Subcutaneous abdominal adipose tissue (tissue), 5 donors: Measurements from ENCODE around the gene SURF2.
A peak's percentile ranks its signal among the peaks of the same experiment; 100 is the strongest.
"Not testable (repeated sequence)": the region's sequence is repeated elsewhere in the genome, so short reads cannot be mapped to it uniquely, and the experiment has no call there.

Experiments
- H3K27ac ChIP-seq: one replicate; pipeline ENCODE4 v1.7.0; 2013; ENCODE audit warnings: low read depth, mild to moderate bottlenecking, inconsistent platforms, low read length, moderate library complexity
- H3K27me3 ChIP-seq, 5 donors: one replicate each; pipeline ENCODE4 v1.7.0; 2013; ENCODE audit warnings: low read length in 5 of 5, inconsistent platforms in 1 of 5; ENCODE audit not compliant: control insufficient read depth in 5 of 5, insufficient read depth in 4 of 5
- H3K36me3 ChIP-seq, 5 donors: one replicate each; pipeline ENCODE4 v1.7.0; 2013; ENCODE audit warnings: low read length in 5 of 5; ENCODE audit not compliant: control insufficient read depth in 5 of 5, insufficient read depth in 5 of 5
- H3K4me1 ChIP-seq, 5 donors: one replicate each; pipeline ENCODE4 v1.7.0; 2013; ENCODE audit warnings: low read length in 5 of 5, mild to moderate bottlenecking in 3 of 5, moderate library complexity in 1 of 5; ENCODE audit not compliant: control insufficient read depth in 5 of 5, insufficient read depth in 5 of 5
- H3K4me3 ChIP-seq, 5 donors: one replicate each; pipeline ENCODE4 v1.7.0; 2013; ENCODE audit warnings: low read length in 5 of 5, low read depth in 1 of 5
- H3K9ac ChIP-seq, 5 donors: one replicate each; pipeline ENCODE4 v1.7.0; 2013; ENCODE audit warnings: low read length in 5 of 5, mild to moderate bottlenecking in 4 of 5, moderate library complexity in 3 of 5
- H3K9me3 ChIP-seq, 5 donors: one replicate each; pipeline ENCODE4 v1.7.0; 2013; ENCODE audit warnings: low read length in 5 of 5; ENCODE audit not compliant: control insufficient read depth in 5 of 5
- donor health status: healthy.
- donor health status: healthy.
- donor health status: healthy.
- donor health status: healthy.
- donor health status: healthy.

Gene SURF2

GRCh38 chr9:133389562-133389961 lies 33.2 kb downstream of the SURF2 start:
- Histone ChIP-seq H3K9me3 (no peaks in the 10 kb centered on the region), H3K4me3 (no peak overlapping the region), H3K27ac (no peak overlapping the region), H3K27me3 (peaks cover 10 to 19% (median 14%) of the 10 kb centered on the region in 5 donors), H3K9ac (no peak overlapping the region), H3K36me3 (no peaks in the 10 kb centered on the region), H3K4me1 (no peaks in the 10 kb centered on the region)

GRCh38 chr9:133390713-133391112 lies 34.4 kb downstream of the SURF2 start:
- H3K9me3 ChIP-seq: no peaks in the 10 kb centered on the region
- H3K36me3 ChIP-seq: no peaks in the 10 kb centered on the region
- no peak overlapping the region for H3K4me3 ChIP-seq
- H3K27me3 ChIP-seq: peaks cover 18 to 25% (median 23%) of the 10 kb centered on the region in 5 donors
- H3K9ac ChIP-seq: no peak overlapping the region
- no peaks in the 10 kb centered on the region for H3K4me1 ChIP-seq
- H3K27ac ChIP-seq: no peak overlapping the region

GRCh38 chr9:133391449-133391848 lies 35.1 kb downstream of the SURF2 start:
- not testable (repeated sequence) for H3K9ac ChIP-seq, H3K36me3 ChIP-seq, H3K27ac ChIP-seq, H3K4me1 ChIP-seq, H3K4me3 ChIP-seq, H3K9me3 ChIP-seq
- H3K27me3 ChIP-seq: peaks cover 18 to 25% (median 23%) of the 10 kb centered on the region in 5 donors

- not testable (repeated sequence) for H3K9ac ChIP-seq, H3K27ac ChIP-seq, H3K9me3 ChIP-seq, H3K4me1 ChIP-seq, H3K4me3 ChIP-seq, H3K36me3 ChIP-seq
- peaks cover 23 to 30% (median 25%) of the 10 kb centered on the region in 5 donors for H3K27me3 ChIP-seq
These were observed 36.0 kb downstream of the SURF2 start for GRCh38 chr9:133392308-133392707.

GRCh38 chr9:133393399-133393798 lies 37.0 kb downstream of the SURF2 start:
- peaks cover 23 to 34% (median 26%) of the 10 kb centered on the region in 5 donors for H3K27me3 ChIP-seq
- H3K27ac ChIP-seq: no peak overlapping the region
- no peak overlapping the region for H3K9ac ChIP-seq
- H3K9me3 ChIP-seq: no peaks in the 10 kb centered on the region
- peaks cover 0 to 4% (median 0%) of the 10 kb centered on the region in 5 donors for H3K4me1 ChIP-seq
- no peaks in the 10 kb centered on the region for H3K36me3 ChIP-seq
- H3K4me3 ChIP-seq: no peak overlapping the region

- H3K4me1 ChIP-seq: peaks cover 0 to 4% (median 0%) of the 10 kb centered on the region in 5 donors
- no peak overlapping the region for H3K4me3 ChIP-seq
- H3K27ac ChIP-seq: no peak overlapping the region
- H3K36me3 ChIP-seq: no peaks in the 10 kb centered on the region
- H3K27me3 ChIP-seq: peaks cover 23 to 32% (median 26%) of the 10 kb centered on the region in 5 donors
- H3K9me3 ChIP-seq: no peaks in the 10 kb centered on the region
- H3K9ac ChIP-seq: no peak overlapping the region
These were observed 38.4 kb downstream of the SURF2 start for GRCh38 chr9:133394687-133395271.

- H3K4me3 ChIP-seq: no peak overlapping the region
- no peak overlapping the region for H3K9ac ChIP-seq
These were observed 40.6 kb downstream of the SURF2 start for GRCh38 chr9:133396952-133397351.

GRCh38 chr9:133397370-133397769 lies 41.0 kb downstream of the SURF2 start:
- Histone ChIP-seq H3K9me3 (no peaks in the 10 kb centered on the region), H3K36me3 (peaks cover 0 to 9% (median 0%) of the 10 kb centered on the region in 5 donors), H3K9ac (no peak overlapping the region), H3K4me3 (no peak overlapping the region), H3K27ac (no peak overlapping the region), H3K27me3 (peaks cover 18 to 30% (median 26%) of the 10 kb centered on the region in 5 donors), H3K4me1 (peaks cover 0 to 4% (median 0%) of the 10 kb centered on the region in 5 donors)

More at GRCh38 chr9:133396952-133397351, 40.6 kb downstream of the SURF2 start:
- Histone ChIP-seq H3K4me1 (peaks cover 0 to 4% (median 0%) of the 10 kb centered on the region in 5 donors), H3K9me3 (no peaks in the 10 kb centered on the region), H3K36me3 (peaks cover 0 to 6% (median 0%) of the 10 kb centered on the region in 5 donors), H3K27ac (no peak overlapping the region), H3K27me3 (peaks cover 18 to 30% (median 26%) of the 10 kb centered on the region in 5 donors)

- Histone ChIP-seq H3K9ac (peak overlapping the region in 1 of 5 donors; percentile 5), H3K9me3 (no peaks in the 10 kb centered on the region), H3K27me3 (peaks cover 18 to 30% (median 26%) of the 10 kb centered on the region in 5 donors), H3K4me3 (no peak overlapping the region), H3K27ac (no peak overlapping the region), H3K36me3 (peaks cover 0 to 13% (median 0%) of the 10 kb centered on the region in 5 donors), H3K4me1 (peaks cover 0 to 8% (median 0%) of the 10 kb centered on the region in 5 donors)
These were observed 41.5 kb downstream of the SURF2 start for GRCh38 chr9:133397895-133398294.

GRCh38 chr9:133400292-133400691 lies 43.9 kb downstream of the SURF2 start:
- no peak overlapping the region for H3K27ac ChIP-seq
- H3K27me3 ChIP-seq: peaks cover 2 to 13% (median 7%) of the 10 kb centered on the region in 5 donors
- peak overlapping the region in 1 of 5 donors; percentile 22 for H3K9ac ChIP-seq
- H3K4me3 ChIP-seq: no peak overlapping the region
- H3K9me3 ChIP-seq: no peaks in the 10 kb centered on the region
- H3K4me1 ChIP-seq: peaks cover 0 to 20% (median 7%) of the 10 kb centered on the region in 5 donors
- H3K36me3 ChIP-seq: peaks cover 0 to 24% (median 8%) of the 10 kb centered on the region in 5 donors
